K562 (cell line): ENCODE measurements around the gene SCML2. TPM values are rescaled to one million over a fixed set of nuclear protein-coding genes. Genes with fewer than 3 reads are reported as not detected.

ENCODE experiments used
- ATAC-seq: fragments of 200-7000 bp; cut with Tn5 transposase; 3 replicates; pipeline ENCODE4 v1.9.1; 2020; ENCODE audit warnings: moderate library complexity
- BruUV-seq: library from RNA; stranded (reverse); fragments of 400-500 nt; replicated peaks from 2 replicates; lab custom pipeline; 2021; lab: Mats Ljungman, UMichigan
- CTCF ChIA-PET: fragments of 300-600 bp; formaldehyde crosslinking; extraction: SDS; loops from one replicate; lab custom pipeline; 2021; ENCODE audit warnings: low intra/inter-chr PET ratio; lab: Yijun Ruan, JAX
- POLR2A ChIA-PET: fragments of 300-600, 350-650 bp; sonication (Branson Sonifier 250); formaldehyde crosslinking; extraction: SDS; loops from one replicate; lab custom pipeline; 2021; ENCODE audit warnings: antibody characterized with exemption, inconsistent platforms; lab: Yijun Ruan, JAX
- DNase-seq, 4 experiments: peaks; one replicate each; pipeline versions ENCODE4 v3.0.0 to v3.0.0-alpha.2; 2011 to 2018; ENCODE audit warnings: low spot score in 3 of 4, mixed read lengths in 3 of 4; ENCODE audit errors: extremely low read depth in 1 of 4
- FAIRE-seq: peaks from 2 replicates; lab custom pipeline; 2011; peaks lifted over from hg19 to GRCh38; lab: Jason Lieb, UNC
- H2AFZ ChIP-seq: 2 replicates; pipeline ENCODE4 v1.6.0; 2011; ENCODE audit warnings: low read depth, low read length, control low read depth, inconsistent platforms
- H3K27ac ChIP-seq: fragments of 200-600 bp; 3 replicates; pipeline ENCODE4 v1.8.0; 2011; ENCODE audit warnings: low read depth, mild to moderate bottlenecking, control low read depth, inconsistent platforms, low read length, moderate library complexity, mixed read lengths; ENCODE audit errors: extremely low read depth
- H3K27me3 ChIP-seq, 2 experiments: fragments of 300-600 bp in 1 of 2; 2 replicates in 1 of 2; 3 replicates in 1 of 2; pipeline versions ENCODE4 v1.6.0 to v1.8.0; 2011; ENCODE audit warnings: inconsistent platforms in 2 of 2, low read length in 2 of 2, mild to moderate bottlenecking in 1 of 2, mixed read lengths in 1 of 2, moderate library complexity in 1 of 2; ENCODE audit not compliant: control insufficient read depth in 2 of 2, insufficient read depth in 2 of 2
- H3K36me3 ChIP-seq: fragments of 300-600 bp; 3 replicates; pipeline ENCODE4 v1.8.0; 2011; ENCODE audit warnings: mild to moderate bottlenecking, low read length, inconsistent platforms; ENCODE audit not compliant: control insufficient read depth, insufficient read depth
- H3K4me1 ChIP-seq, 2 experiments: fragments of 200-600 bp in 1 of 2; replicated peaks in 1 of 2; 2 replicates in 1 of 2; 3 replicates in 1 of 2; pipeline versions ENCODE4 v1.5.1 to v1.8.0; 2011; ENCODE audit warnings: inconsistent platforms in 2 of 2, low read length in 2 of 2, mild to moderate bottlenecking in 1 of 2, mixed read lengths in 1 of 2, moderate library complexity in 1 of 2; ENCODE audit not compliant: control insufficient read depth in 2 of 2, insufficient read depth in 2 of 2
- H3K4me2 ChIP-seq: 2 replicates; pipeline ENCODE4 v1.6.1; 2011; ENCODE audit warnings: low read length, control low read depth, inconsistent platforms, mixed read lengths; ENCODE audit not compliant: insufficient read depth
- H3K4me3 ChIP-seq: fragments of 200-600 bp; sonication (generic), shearing (Covaris generic); 2 replicates; pipeline ENCODE4 v1.5.1; 2016; ENCODE audit warnings: control low read depth, inconsistent platforms
- H3K79me2 ChIP-seq: fragments of 200-600 bp; 3 replicates; pipeline ENCODE4 v1.8.0; 2011; ENCODE audit warnings: low read length, inconsistent platforms; ENCODE audit not compliant: control insufficient read depth, insufficient read depth
- H3K9ac ChIP-seq, 2 experiments: 2 replicates each; pipeline versions ENCODE4 v1.6.0 to v1.6.1; 2011; ENCODE audit warnings: low read depth in 2 of 2, low read length in 2 of 2, control low read depth in 1 of 2, inconsistent platforms in 1 of 2, mild to moderate bottlenecking in 1 of 2, mixed read lengths in 1 of 2; ENCODE audit not compliant: insufficient read depth in 1 of 2
- H3K9me1 ChIP-seq: one replicate; pipeline ENCODE4 v1.6.0; 2011; ENCODE audit warnings: inconsistent platforms, mild to moderate bottlenecking, low read length, moderate library complexity; ENCODE audit not compliant: control insufficient read depth, insufficient read depth
- H3K9me3 ChIP-seq: replicated peaks from 2 replicates; pipeline ENCODE4 v1.5.1; 2011; ENCODE audit warnings: low read depth, low read length, inconsistent platforms; ENCODE audit not compliant: control insufficient read depth, insufficient read depth
- H4K20me1 ChIP-seq: replicated peaks from 2 replicates; pipeline ENCODE4 v1.6.1; 2011; ENCODE audit warnings: low read length, inconsistent platforms, mixed read lengths; ENCODE audit not compliant: control insufficient read depth, insufficient read depth
- EZH2 ChIP-seq: IDR thresholded peaks from 2 replicates; pipeline ENCODE4 v1.6.1; 2012; ENCODE audit warnings: low read depth, mild to moderate bottlenecking, inconsistent platforms, low read length, borderline replicate concordance
- HEY1 ChIP-seq: fragments of 250-450 bp; sonication (Bioruptor Pico); IDR thresholded peaks from 2 replicates; pipeline ENCODE4 v1.5.0; 2020; ENCODE audit warnings: mild to moderate bottlenecking, moderate library complexity, borderline replicate concordance
- KHSRP ChIP-seq: fragments of 450-650 bp; IDR thresholded peaks from 2 replicates; pipeline ENCODE4 v1.6.1; 2017
- USF1 ChIP-seq: sonication (generic); formaldehyde crosslinking; IDR thresholded peaks from 2 replicates; pipeline ENCODE4 v1.9.0; 2022; ENCODE audit warnings: mild to moderate bottlenecking, missing genetic modification reagents
- ZBTB7A ChIP-seq: IDR thresholded peaks from 2 replicates; pipeline ENCODE4 v1.6.1; 2011; ENCODE audit warnings: low read depth, mild to moderate bottlenecking, low read length, moderate library complexity, borderline replicate concordance; ENCODE audit not compliant: control insufficient read depth
- ZNF586 ChIP-seq: fragments of 450-650 bp; formaldehyde crosslinking; conservative IDR thresholded peaks from 2 replicates; pipeline ENCODE4 v1.4.0; 2020; ENCODE audit warnings: mild to moderate bottlenecking, moderate library complexity
- ZSCAN29 ChIP-seq: fragments of 450-650 bp; IDR thresholded peaks from 2 replicates; pipeline ENCODE4 v1.6.1; 2017
- WGBS: fragments of 100-300 bp; shearing (Covaris generic); methylation state at CpG from one replicate; pipeline ENCODE4 v1.1.6; 2016; ENCODE audit warnings: low coverage, mixed read lengths; ENCODE audit not compliant: insufficient coverage; ENCODE audit errors: missing lambda C conversion rate; 5-methylcytosine and 5-hydroxymethylcytosine counted together
- in situ Hi-C: fragments of 300-500 bp; cut with MboI; formaldehyde crosslinking; loops from 4 replicates; pipeline ENCODE4 v1.15.0; 2018; ENCODE audit warnings: inconsistent platforms, mixed read lengths
- intact Hi-C: fragments of 100-400 bp; cut with micrococcal nuclease; formaldehyde crosslinking; loops from 2 replicates; pipeline ENCODE4 v1.14.2; 2022
- polyA plus RNA-seq, 8 experiments: library from polyadenylated mRNA; depleted of rRNA in 4 of 8; stranded (reverse) in 5 of 8; unstranded in 3 of 8; fragments of >200 nt; fragmentation: Nextera tagmentation in 2 of 8; fragmentation: Illumina TruSeq in 1 of 8; extraction: Ambion mirVana in 2 of 8; extraction: Trizol in 1 of 8; gene quantifications; 2 replicates each; pipeline versions ENCODE4 v1.2.1 to v1.2.3, GENCODE V29; 2011 to 2014; ENCODE audit warnings: inconsistent platforms in 1 of 8, missing spikeins in 1 of 8
- total RNA-seq, 7 experiments: library from RNA; depleted of rRNA in 6 of 7; stranded (reverse); fragments of >200 nt in 6 of 7; fragmentation: Illumina TruSeq in 2 of 7; extraction: Trizol in 2 of 7; gene quantifications; 2 replicates each; pipeline versions ENCODE4 v1.2.1 to v1.2.3, GENCODE V29; 2011 to 2021; ENCODE audit warnings: low replicate concordance in 1 of 7

The SCML2 gene
- total and polyA plus RNA-seq, 9 of the 15 experiments (the other 6 are each of a cell fraction or from before 2014, with no cell fraction given) = 15.1 to 30.8 (median 22.9) TPM

GRCh38 chrX:18220786-18221185, 133.7 kb downstream of the SCML2 start, which contains the start of gene BEND2:
TSS of gene BEND2 (minus strand) at chrX:18220886. CDS start at chrX:18220750, 136 bp downstream.
- no TSS peak for BruUV-seq
- DNase-seq (no peak), ATAC-seq (no peak), FAIRE-seq (no peak)
- no peak within 1 kb of the TSS for H3K27ac ChIP-seq
- WGBS = 32% methylated on average over 19 of the region's 19 CpGs
- no peak within 1 kb of the TSS for H2AFZ ChIP-seq
- TF ChIP-seq KHSRP (no peak), ZSCAN29 (no peak), USF1 (no peak), ZBTB7A (no peak), ZNF586 (CRISPR knock-in tag) (no peak), HEY1 (CRISPR knock-in tag) (no peak), EZH2 (no peak)
- H4K20me1 ChIP-seq = no peaks in the 10 kb centered on the region
- H3K27me3 ChIP-seq = peaks cover 4 to 20% of the 10 kb centered on the region in 2 experiments; a peak in 4 of 5 replicates
- in situ Hi-C loops (no loop called here), intact Hi-C loops (loop anchor here (5.0 kb wide), 1 partner anchor 157 kb away; no protein-coding TSS in a partner anchor)
- no peaks in the 10 kb centered on the region for H3K9me1 ChIP-seq
- no peaks in the 10 kb centered on the region for H3K79me2 ChIP-seq
- H3K9ac ChIP-seq = no peak within 1 kb of the TSS
- ChIA-PET POLR2A (no interaction called here), CTCF (no interaction called here)
- no peaks in the 10 kb centered on the region for H3K36me3 ChIP-seq
- H3K4me1 ChIP-seq = peaks cover 0 to 9% of the 10 kb centered on the region in 2 experiments; a peak in 1 of 5 replicates
- H3K4me2 ChIP-seq = no peak within 1 kb of the TSS
- H3K4me3 ChIP-seq = no peak within 1 kb of the TSS
- H3K9me3 ChIP-seq = no peaks in the 10 kb centered on the region
